ENCODE measurements around the gene MAPK10. TPM values are rescaled to one million over a fixed set of nuclear protein-coding genes. Genes with fewer than 3 reads are reported as not detected.
"Not testable (repeated sequence)": the region's sequence is repeated elsewhere in the genome, so short reads cannot be mapped to it uniquely, and the experiment has no call there.

The MAPK10 gene
- total RNA-seq, 4 donors from 2014 or later = 8.3 to 40.9 (median 23.3) TPM

GRCh38 chr4:85966373-85966772 is 393.5 kb downstream of the MAPK10 start:
- no peak overlapping the region for H3K4me3 ChIP-seq
- ATAC-seq = no peak
- no peaks in the 10 kb centered on the region for H3K36me3 ChIP-seq
- H3K27me3 ChIP-seq = no peaks in the 10 kb centered on the region
- no peak overlapping the region for H3K27ac ChIP-seq
- no peak for TF ChIP-seq POLR2AphosphoS5 (IDR thresholded peaks at IDR 0.05)
- no peak for TF ChIP-seq CTCF (IDR thresholded peaks at IDR 0.05)
- no peak for TF ChIP-seq EP300 (IDR thresholded peaks at IDR 0.05)
- TF ChIP-seq POLR2A (IDR thresholded peaks at IDR 0.05) = no peak
- no peaks in the 10 kb centered on the region for H3K9me3 ChIP-seq
- H3K4me1 ChIP-seq = peaks cover 0 to 28% (median 6%) of the 10 kb centered on the region in 3 donors
- WGBS, 2 donors (ENCODE audit: low coverage in 1 of 2) = 4 to 8% methylated on average over 2 of the region's 2 CpGs

GRCh38 chr4:85965529-85965928 is 394.3 kb downstream of the MAPK10 start:
- TF ChIP-seq POLR2A (IDR thresholded peaks at IDR 0.05) (no peak), EP300 (IDR thresholded peaks at IDR 0.05) (no peak), CTCF (IDR thresholded peaks at IDR 0.05) (no peak), POLR2AphosphoS5 (IDR thresholded peaks at IDR 0.05) (no peak)
- ATAC-seq = no peak
- Histone ChIP-seq H3K27ac (no peak overlapping the region), H3K27me3 (no peaks in the 10 kb centered on the region), H3K9me3 (no peaks in the 10 kb centered on the region), H3K36me3 (no peaks in the 10 kb centered on the region), H3K4me3 (no peak overlapping the region), H3K4me1 (peaks cover 0 to 28% (median 6%) of the 10 kb centered on the region in 3 donors)
- WGBS, 2 donors (ENCODE audit: low coverage in 1 of 2) = 71 to 91% methylated on average over 1 of the region's 1 CpG

- H3K36me3 ChIP-seq, H3K27me3 ChIP-seq, ATAC-seq, H3K4me3 ChIP-seq, H3K27ac ChIP-seq, H3K9me3 ChIP-seq: not testable (repeated sequence)
- 83 to 95% methylated on average over 2 of the region's 4 CpGs for whole genome bisulfite sequencing, 2 donors (ENCODE audit: low coverage in 1 of 2)
- H3K4me1 ChIP-seq = peaks cover 0 to 28% (median 6%) of the 10 kb centered on the region in 3 donors
These were observed 394.8 kb downstream of the MAPK10 start for GRCh38 chr4:85965017-85965416.

- H3K4me1 ChIP-seq = peaks cover 0 to 28% (median 6%) of the 10 kb centered on the region in 3 donors
- H3K9me3 ChIP-seq = no peaks in the 10 kb centered on the region
- ATAC-seq = no peak
- no peak overlapping the region for H3K4me3 ChIP-seq
- H3K27ac ChIP-seq = no peak overlapping the region
- no peaks in the 10 kb centered on the region for H3K27me3 ChIP-seq
- H3K36me3 ChIP-seq = no peaks in the 10 kb centered on the region
- TF ChIP-seq POLR2A (IDR thresholded peaks at IDR 0.05) (no peak), EP300 (IDR thresholded peaks at IDR 0.05) (no peak), POLR2AphosphoS5 (IDR thresholded peaks at IDR 0.05) (no peak), CTCF (IDR thresholded peaks at IDR 0.05) (no peak)
These were observed 395.6 kb downstream of the MAPK10 start for GRCh38 chr4:85964298-85964697.

- Histone ChIP-seq H3K4me1 (peaks cover 0 to 21% (median 6%) of the 10 kb centered on the region in 3 donors), H3K4me3 (no peak overlapping the region), H3K36me3 (no peaks in the 10 kb centered on the region), H3K27ac (no peak overlapping the region), H3K27me3 (no peaks in the 10 kb centered on the region), H3K9me3 (no peaks in the 10 kb centered on the region)
- WGBS, 2 donors (ENCODE audit: low coverage in 1 of 2) = 100% methylated on average over 1 of the region's 1 CpG
- TF ChIP-seq POLR2A (IDR thresholded peaks at IDR 0.05) (no peak), EP300 (IDR thresholded peaks at IDR 0.05) (no peak), POLR2AphosphoS5 (IDR thresholded peaks at IDR 0.05) (no peak), CTCF (IDR thresholded peaks at IDR 0.05) (no peak)
- ATAC-seq = no peak
These were observed 396.6 kb downstream of the MAPK10 start for GRCh38 chr4:85963231-85963630.
